B cell (primary cell): ENCODE measurements around the gene BUD31.

Source experiments
- EZH2 ChIP-seq: IDR thresholded peaks from 2 replicates; pipeline ENCODE4 v1.6.1; 2012; ENCODE audit warnings: borderline replicate concordance, low read depth, mild to moderate bottlenecking, moderate library complexity, low read length; ENCODE audit not compliant: insufficient read depth, poor library complexity, severe bottlenecking
- TF ChIP-seq, protein P1 (sequence below): fragments of 200-600 bp; IDR thresholded peaks from one replicate; pipeline ENCODE4 v1.8.0; 2022; ENCODE audit warnings: antibody characterized with exemption, mild to moderate bottlenecking

DNA sequence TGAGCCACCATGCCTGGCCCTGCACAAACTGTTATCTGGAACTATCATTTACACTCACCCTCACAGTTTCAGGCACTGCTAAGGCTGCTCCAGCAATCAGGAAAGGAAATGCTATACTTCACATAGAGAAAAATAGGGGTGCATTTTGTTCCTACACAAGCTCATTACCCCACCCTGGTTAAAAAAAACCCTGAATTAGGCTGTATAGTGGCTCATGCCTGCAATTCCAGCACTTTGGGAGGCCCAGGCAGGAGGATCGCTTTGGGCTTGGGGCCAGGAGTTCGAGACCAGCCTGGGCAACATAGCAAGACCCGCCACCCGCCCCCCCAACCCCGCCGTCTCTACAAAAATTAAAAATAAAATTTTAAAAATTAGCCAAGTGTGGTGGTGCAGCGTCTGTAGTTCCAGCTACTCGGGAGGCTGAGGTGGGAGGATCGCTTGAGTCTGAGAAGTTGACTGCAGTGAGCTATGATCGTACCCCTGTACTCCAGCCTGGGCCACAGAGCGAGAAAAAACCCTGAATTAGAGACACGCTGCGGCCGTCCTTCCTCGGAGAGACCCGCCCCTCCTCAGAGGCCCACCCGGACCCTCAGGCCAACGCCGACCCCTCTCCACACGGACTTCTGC is 29.3 kb downstream of the BUD31 start:
- TF ChIP-seq, protein P1, sequence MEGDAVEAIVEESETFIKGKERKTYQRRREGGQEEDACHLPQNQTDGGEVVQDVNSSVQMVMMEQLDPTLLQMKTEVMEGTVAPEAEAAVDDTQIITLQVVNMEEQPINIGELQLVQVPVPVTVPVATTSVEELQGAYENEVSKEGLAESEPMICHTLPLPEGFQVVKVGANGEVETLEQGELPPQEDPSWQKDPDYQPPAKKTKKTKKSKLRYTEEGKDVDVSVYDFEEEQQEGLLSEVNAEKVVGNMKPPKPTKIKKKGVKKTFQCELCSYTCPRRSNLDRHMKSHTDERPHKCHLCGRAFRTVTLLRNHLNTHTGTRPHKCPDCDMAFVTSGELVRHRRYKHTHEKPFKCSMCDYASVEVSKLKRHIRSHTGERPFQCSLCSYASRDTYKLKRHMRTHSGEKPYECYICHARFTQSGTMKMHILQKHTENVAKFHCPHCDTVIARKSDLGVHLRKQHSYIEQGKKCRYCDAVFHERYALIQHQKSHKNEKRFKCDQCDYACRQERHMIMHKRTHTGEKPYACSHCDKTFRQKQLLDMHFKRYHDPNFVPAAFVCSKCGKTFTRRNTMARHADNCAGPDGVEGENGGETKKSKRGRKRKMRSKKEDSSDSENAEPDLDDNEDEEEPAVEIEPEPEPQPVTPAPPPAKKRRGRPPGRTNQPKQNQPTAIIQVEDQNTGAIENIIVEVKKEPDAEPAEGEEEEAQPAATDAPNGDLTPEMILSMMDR: no peak
- TF ChIP-seq EZH2: no peak
